ENCODE results near the gene SLC7A14. TPM values are rescaled to one million over a fixed set of nuclear protein-coding genes. Genes with fewer than 3 reads are reported as not detected.

Gene SLC7A14
- total and polyA plus RNA-seq, 2 donors (not counting 1 experiment from before 2014, with no cell fraction given), result not detected

Other genes with a start within 250 kb of the SLC7A14 start
- 145 and 148 TPM in 2 replicates for gene SKIL, start 228.4 kb downstream of the SLC7A14 start, total RNA-seq
- gene SKIL, start 228.4 kb downstream of the SLC7A14 start, polyA plus RNA-seq, result 7.7 and 22.9 TPM in 2 replicates
- gene CLDN11, start 167.2 kb downstream of the SLC7A14 start, total RNA-seq, result 0.36 and 0.52 TPM in 2 replicates
- 0.25 and 0.26 TPM in 2 replicates for gene CLDN11, start 167.2 kb downstream of the SLC7A14 start, polyA plus RNA-seq